Caki2 (cell line): Measurements from ENCODE around the gene AMIGO3. TPM values are rescaled to one million over a fixed set of nuclear protein-coding genes. Genes with fewer than 3 reads are reported as not detected.

Source experiments
- DNase-seq: peaks from one replicate; pipeline ENCODE4 v3.0.0-alpha.2; 2015; ENCODE audit warnings: low read depth
- in situ Hi-C: cut with HindIII; loops from 2 replicates; pipeline ENCODE4 v1.10.0; 2016; ENCODE audit warnings: low sequenced_read_pairs, low pct_unique_long_range_greater_than_20kb, mixed read lengths
- total RNA-seq: library from RNA; depleted of rRNA; stranded (reverse); fragments of >200 nt; shearing (Covaris generic); gene quantifications from 2 replicates; pipeline ENCODE4 v1.2.3, GENCODE V29; 2014; ENCODE audit warnings: low replicate concordance

Gene AMIGO3
- total RNA-seq, 1 experiment from 2014 or later, result not detected

- DNase-seq, result no peak
- in situ Hi-C loops, result no loop called here
Measured at GRCh38 chr3:49714728-49715550, 4.5 kb downstream of the AMIGO3 start.

DNA sequence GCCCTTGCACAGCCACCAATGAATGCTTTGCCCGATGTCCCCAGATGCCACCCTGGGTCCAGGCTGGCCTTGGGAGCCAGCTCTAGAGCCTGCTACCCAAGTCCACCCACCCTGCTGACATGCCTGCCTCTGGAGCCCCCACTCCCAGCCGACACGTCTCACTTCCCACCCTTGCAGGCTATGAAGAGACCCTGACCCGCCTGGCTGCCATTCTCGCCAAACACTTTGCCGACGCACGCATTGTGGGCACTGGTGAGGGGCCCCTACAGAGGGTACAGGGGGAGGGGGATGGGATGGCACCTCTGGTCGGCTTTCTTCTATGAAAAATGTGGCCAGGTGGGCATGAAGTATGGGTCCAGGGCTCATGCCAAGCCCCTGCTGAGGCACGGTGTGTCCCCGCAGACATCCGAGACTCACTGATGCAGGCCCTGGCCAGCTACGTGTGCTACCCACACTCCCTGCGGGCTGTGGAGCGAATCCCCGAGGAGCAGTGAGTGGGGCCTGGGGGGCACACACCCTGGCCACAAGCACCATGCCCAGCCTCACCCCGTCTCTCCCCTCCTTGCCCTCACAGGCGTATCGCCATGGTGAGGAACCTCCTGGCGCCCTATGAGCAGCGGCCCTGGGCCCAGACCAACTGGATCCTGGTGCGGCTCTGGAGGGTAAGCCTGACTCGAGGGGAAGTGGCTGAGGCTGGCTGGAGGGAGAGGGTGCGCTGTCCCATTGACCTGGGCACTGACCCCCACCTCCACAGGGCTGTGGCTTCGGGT is 6.0 kb downstream of the AMIGO3 start:
- no peak for DNase-seq
- in situ Hi-C loops, result no loop called here

- no peak for DNase-seq
Measured at GRCh38 chr3:49712631-49713317, 6.7 kb downstream of the AMIGO3 start.

GRCh38 chr3:49712166-49712565 is 7.3 kb downstream of the AMIGO3 start:
- in situ Hi-C loops, result no loop called here
- no peak for DNase-seq

More at GRCh38 chr3:49712631-49713317, 6.7 kb downstream of the AMIGO3 start:
- in situ Hi-C loops, result no loop called here

- no peak for DNase-seq
- in situ Hi-C loops, result no loop called here
Measured at GRCh38 chr3:49711489-49711888, 8.0 kb downstream of the AMIGO3 start.

DNA sequence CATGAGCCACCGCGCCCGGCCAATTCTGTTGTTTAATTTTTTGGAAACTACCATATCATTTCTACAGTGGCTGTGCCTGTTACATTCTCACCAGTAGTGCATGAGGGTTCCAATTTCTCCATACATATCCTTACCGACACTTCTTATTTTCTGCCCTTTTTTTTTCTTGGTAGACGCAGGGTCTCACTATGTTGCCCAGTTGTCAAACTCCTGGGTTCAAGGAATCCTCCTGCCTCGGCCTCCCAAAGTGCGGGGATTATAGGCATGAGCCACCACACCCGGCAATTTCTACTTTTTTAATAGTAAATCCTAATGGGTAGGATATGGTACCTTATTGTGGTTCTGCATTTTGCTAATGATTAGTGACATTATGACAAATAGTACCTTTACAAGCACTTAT is 9.6 kb downstream of the AMIGO3 start:
- in situ Hi-C loops, result no loop called here
- DNase-seq, result no peak

DNA sequence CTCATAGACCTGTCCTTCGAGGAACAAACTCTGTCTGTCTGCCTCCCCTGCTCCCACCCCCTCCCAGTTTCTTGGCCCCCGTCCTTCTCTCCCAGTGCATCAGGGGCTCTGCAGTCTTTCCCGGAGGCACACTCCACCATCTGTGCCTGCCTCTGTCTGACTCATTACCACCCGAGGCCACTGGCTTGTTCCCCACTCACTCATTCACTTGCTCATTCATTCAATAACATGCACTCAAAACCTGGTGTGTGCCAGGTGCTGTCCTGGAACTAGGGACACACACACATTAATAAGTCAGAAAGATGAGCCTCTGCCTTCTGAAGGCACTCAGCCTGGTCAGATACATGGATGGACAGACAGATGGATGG is 12.4 kb downstream of the AMIGO3 start:
- no peak for DNase-seq
- in situ Hi-C loops, result no loop called here

DNA sequence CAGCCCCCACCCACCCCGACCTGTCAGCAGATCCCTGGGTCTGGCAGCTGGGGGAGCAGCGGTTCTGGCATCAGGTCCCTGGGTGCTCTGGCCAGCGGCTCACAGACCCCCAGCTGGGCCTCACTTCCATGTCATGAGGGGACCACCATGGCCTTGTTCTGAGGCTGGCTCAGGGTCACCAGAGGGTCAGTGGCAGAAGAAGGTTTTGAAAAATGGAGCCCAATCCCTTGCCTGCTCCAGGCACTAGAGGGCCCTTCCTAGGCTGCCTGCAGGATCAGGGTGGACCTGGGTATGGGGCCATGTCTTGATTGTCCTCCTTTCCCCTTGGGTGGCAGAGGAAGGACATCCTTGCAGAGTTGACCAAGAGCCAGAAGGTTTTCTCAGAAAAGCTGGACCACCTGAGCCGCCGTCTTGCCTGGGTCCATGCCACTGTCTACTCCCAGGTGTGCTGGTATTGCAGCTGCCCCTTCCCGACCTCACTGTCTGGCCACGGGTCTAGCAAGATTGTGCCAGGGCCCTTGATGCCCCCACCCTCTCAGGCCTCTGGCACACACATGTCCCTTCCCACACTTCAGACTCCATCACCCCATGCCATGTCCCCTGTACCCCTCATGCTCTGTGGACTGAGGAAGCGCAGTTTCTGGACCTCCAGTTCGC is 12.9 kb downstream of the AMIGO3 start:
- DNase-seq, result no peak
- in situ Hi-C loops, result no loop called here

- in situ Hi-C loops, result no loop called here
- DNase-seq, result no peak
Measured at GRCh38 chr3:49705390-49705960, 14.0 kb downstream of the AMIGO3 start.

- in situ Hi-C loops, result no loop called here
- no peak for DNase-seq
Measured at GRCh38 chr3:49704629-49705028, 14.9 kb downstream of the AMIGO3 start.

- no peak for DNase-seq
- in situ Hi-C loops, result no loop called here
Measured at GRCh38 chr3:49703956-49704355, 15.5 kb downstream of the AMIGO3 start.

GRCh38 chr3:49703443-49703927 is 16.0 kb downstream of the AMIGO3 start:
- peak; percentile 40 for DNase-seq
- in situ Hi-C loops, result no loop called here

DNA sequence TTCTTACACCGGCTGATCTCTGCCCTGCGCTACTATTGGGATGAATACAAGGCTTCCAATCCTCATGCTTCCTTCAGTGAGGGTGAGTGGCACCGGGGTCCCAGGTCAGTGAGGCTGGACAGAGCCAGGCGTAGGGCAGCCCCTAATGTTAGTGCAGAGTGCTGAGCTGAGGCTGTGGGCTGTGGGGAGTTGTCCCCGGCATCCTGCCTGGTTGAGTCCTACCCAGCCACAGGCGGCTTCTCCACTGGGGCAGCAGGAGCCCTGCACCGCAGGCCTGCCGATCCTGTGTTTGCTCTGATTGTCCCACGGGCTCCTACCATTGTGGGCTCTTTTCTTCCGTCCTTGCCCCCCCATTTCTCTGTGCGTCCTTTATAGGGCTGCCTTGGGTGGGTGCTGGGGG is 16.8 kb downstream of the AMIGO3 start:
- DNase-seq, result no peak
- in situ Hi-C loops, result no loop called here

GRCh38 chr3:49701388-49702077 is 18.0 kb downstream of the AMIGO3 start:
- in situ Hi-C loops, result no loop called here
- no peak for DNase-seq

GRCh38 chr3:49700453-49701128 is 18.9 kb downstream of the AMIGO3 start:
- in situ Hi-C loops, result no loop called here
- no peak for DNase-seq

DNA sequence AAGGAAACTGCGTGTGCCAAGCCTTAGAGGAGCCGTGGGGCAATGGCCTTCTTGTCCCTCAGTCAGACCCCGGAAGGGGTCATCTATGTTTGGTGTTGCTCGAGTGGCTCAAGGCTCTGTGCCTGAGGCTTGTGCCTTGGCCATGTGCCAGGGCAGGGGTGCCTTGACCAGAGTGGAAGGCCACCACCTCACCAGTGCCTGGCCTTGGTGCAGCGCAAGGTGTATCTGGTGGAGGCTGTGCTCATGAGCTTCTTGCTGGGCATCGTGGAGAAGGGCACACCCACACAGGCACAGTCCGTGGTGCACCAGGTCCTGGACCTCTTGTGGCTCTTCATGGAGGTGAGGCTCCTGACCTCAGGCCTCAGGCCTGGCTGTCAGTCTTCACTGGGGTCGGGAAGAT is 19.5 kb downstream of the AMIGO3 start:
- DNase-seq, result no peak
- in situ Hi-C loops, result no loop called here

DNA sequence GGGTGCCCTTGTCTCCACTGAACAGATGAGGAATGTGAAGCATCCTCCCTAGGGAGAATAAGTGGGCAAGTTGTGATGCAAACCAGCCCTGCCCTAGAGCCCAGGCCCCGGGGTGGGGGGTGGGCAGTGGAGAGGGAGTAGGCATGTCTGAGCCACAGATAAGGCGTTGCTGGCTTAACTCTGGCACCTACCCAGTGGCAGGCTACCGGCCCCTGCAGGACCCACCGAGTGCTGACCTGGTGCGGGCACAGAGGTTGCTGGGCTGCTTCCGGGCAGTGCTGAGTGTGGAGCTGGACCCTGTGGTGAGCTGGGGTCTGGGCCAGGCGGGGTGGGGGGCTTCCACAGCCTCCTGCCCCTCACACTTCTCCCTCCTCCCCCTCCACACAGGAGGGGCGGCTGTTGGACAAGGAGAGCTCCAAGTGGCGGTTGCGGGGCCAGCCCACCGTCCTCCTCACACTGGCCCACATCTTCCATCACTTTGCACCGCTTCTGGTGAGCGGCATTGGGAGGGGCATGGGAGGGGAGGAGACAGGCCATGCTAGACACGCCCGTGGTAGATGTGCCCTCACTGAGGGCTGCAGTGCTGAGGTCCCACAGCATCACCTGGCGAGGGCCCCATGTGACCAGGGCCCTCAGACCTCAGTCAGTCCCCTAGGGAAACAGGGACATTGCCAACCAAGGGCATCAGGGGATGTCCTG is 20.1 kb downstream of the AMIGO3 start:
- in situ Hi-C loops, result no loop called here
- no peak for DNase-seq
